DMS 273 (cell line): ENCODE results near the gene ESRRA.
A peak's percentile ranks its signal among the peaks of the same experiment; 100 is the strongest.

Source experiments
- DNase-seq: peaks from one replicate; lab custom pipeline; 2025; ENCODE audit not compliant: unreplicated experiment; lab: John Stamatoyannopoulos, UW

ESRRA gene

GRCh38 chr11:64327993-64328392 lies 22.7 kb downstream of the ESRRA start:
- no peak for DNase-seq

GRCh38 chr11:64330888-64331287 lies 25.6 kb downstream of the ESRRA start:
- DNase-seq = no peak

GRCh38 chr11:64331569-64332371 lies 26.4 kb downstream of the ESRRA start:
- DNase-seq = peak; percentile 90

DNA sequence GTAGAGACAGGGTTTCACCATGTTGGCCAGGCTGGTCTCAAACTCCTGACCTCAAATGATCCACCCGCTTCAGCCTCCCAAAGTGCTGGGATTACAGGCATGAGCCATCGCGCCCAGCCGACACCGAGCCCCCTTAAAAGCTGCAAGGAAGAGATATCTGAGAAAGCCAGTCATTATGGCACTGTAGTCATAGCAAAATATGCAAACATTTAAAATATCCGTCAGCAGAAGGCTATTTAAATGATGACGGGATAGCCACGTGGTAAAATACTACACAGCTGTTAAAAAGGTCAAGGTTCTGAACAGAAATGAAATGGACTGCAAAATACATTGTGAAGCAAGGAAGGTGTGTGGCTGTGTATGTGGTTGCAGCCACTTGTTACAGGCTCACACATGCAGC lies 28.2 kb downstream of the ESRRA start:
- no peak for DNase-seq

- peak; percentile 96 for DNase-seq
Observed at GRCh38 chr11:64334764-64335735, 29.7 kb downstream of the ESRRA start.

DNA sequence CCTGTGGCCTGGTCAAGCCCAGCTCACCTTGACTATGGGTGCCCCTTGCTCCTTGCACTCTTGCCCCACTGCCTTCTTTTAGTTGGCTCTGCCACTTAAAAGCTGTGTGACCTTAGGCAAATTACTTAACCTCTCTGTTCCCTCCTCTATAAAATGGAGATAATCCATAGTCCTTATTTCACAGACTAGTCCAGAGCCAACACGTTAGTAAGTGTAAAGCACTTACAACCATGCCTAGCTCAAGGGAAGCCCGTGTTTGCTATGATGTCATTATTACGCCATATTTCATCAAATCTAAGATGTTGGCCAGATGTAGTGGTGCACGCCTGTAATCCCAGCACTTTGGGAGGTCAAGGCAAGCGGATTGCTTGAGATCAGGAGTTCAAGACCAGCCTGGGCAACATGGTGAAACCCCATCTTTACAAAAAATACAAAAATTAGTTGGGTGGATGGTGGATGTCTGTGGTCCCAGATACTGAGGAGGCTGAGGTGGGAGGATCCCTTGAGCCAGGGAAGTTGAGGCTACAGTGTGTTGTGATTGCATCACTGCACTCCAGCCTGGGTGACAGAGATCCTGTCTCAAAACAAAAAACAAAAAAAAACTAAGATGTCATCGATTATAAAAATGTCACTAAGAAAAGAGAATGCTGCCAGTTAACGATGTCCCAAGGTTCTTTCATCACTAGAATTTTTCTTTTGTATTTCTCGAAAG lies 32.4 kb downstream of the ESRRA start:
- no peak for DNase-seq

DNA sequence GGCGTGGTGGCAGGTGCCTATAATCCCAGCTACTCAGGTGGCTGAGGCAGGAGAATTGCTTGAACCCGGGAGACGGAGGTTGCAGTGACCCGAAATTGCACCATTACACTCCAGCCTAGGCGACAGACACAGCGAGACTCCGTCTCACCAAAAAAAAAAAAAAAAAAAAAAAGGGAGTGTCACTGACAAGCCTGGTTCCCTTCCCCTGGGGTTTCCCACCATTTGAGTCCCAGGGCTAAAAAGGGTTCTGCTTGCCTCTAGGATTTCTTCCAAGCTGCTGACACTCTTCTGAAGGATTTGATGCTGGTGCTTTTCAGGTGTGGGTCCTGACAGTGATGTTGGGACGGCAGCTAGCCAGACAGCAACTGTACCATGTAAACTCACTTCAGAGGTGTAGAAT lies 33.4 kb downstream of the ESRRA start:
- DNase-seq = no peak

- DNase-seq = no peak
Observed at GRCh38 chr11:64339286-64339685, 34.0 kb downstream of the ESRRA start.

DNA sequence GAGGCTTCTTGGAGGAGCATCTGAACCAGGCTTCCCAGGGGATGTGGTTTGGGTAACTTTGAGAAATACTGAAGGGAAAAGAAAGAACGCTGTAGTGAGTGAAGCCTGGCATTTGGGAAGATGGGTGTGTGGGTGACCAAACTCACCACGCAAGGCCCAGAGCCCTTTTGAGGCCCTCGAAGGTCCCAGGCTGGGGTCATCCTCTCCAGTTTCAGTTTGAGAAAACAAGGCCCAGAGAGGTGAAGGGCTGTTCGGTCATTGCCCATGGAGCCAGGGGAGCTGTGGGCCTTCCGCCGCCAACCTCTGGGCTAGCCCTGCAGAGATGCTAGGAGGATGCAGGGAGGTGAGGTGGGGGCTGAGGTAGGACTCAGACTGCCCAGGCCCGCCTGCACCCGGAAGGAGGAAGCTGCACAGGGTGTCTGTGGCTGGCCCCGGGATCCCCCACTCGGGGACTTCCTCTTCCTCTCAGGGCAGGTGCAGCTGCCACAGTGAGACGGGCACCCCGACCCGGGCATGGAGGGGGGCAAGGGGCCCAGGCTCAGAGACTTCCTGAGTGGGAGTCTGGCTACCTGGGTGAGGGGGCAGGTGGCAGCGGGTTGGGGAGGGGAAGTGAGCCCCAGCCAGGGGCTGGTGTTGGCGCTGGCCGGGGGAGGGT lies 34.6 kb downstream of the ESRRA start, which contains the start of gene CCDC88B:
Gene CCDC88B, plus strand, starts transcription at position 451 of the 655 bp plus-strand sequence. Its CDS starts 63 bp downstream, at position 514.
- DNase-seq = no peak

DNA sequence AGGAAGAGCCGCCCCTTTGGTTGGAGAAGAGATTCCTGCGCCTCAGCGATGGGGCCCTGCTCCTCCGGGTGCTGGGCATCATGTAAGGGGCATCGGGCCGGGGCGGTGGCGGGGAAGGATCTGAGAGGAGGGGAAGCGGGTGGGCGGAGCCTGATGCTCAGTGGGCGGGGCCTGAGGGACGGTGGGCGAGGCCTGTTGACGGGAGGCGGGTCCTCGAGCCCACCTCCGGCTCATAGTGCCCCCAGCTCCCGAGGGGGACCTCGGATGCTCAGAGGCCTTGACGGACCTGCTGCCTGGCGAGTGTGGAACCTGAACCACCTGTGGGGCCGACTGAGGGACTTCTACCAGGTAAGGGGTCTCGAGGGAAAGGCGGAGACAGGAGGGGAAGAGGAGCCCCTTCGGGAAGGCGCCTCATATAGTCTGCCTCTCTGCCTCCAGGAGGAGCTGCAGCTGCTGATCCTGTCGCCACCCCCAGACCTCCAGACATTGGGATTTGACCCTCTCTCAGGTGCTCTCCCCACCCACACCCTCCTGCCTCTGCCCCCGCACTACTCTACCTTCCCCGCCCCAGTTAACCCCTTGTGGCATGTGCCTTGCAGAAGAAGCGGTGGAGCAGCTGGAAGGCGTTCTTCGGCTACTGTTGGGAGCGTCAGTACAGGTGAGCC lies 35.5 kb downstream of the ESRRA start:
- no peak for DNase-seq

DNA sequence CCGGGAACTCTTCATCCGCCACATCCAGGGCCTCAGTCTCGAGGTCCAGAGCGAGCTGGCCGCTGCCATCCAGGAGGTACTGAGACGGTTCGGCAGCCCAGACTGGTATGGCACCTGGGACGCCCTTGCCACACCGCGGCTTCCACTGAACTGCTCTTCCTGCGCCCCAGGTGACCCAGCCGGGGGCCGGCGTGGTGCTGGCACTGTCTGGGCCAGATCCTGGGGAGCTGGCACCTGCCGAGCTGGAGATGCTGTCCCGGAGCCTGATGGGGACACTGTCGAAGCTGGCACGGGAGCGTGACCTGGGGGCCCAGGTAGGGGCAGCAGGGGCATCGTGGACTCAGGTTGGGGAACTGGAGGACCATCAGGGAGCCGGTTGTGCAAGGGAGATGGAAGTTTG lies 36.1 kb downstream of the ESRRA start:
- DNase-seq = no peak

DNA sequence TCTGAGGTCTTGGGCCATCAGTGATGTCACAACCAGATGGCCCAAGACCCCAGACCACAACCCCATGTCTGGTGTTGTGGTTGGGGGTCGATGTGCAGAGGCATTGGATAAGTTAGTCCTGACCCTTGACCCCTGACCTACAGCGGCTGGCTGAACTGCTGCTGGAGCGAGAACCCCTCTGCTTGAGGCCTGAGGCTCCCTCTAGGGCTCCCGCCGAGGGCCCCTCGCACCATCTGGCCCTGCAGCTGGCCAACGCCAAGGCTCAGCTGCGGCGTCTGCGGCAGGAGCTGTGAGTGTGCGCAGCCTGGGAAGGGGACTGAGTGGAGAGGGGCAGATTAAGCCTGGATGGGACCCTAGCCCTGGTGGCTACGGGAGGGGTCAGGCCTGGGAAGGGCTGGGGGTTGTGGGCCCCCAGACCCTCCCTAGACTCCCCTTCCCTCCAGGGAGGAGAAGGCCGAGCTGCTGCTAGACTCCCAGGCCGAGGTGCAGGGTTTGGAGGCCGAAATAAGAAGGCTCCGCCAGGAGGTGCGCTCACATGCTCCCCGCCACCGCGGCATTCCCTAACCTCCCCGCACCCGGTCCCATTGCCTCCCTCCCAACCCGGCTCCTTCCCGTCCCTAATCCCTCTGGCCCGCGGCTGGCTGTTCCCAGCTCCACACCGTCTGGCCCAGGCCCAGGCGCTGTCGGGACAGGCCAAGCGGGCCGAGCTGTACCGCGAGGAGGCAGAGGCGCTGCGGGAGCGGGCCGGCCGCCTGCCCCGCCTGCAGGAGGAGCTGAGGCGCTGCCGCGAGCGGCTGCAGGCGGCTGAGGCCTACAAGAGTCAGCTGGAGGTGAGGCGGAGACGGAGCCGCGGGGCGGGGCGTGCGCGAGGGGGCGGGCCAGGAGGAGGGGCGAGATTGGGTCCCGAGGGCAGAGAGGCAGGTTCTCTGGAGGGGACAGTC lies 36.8 kb downstream of the ESRRA start:
- DNase-seq = peak; percentile 94

DNA sequence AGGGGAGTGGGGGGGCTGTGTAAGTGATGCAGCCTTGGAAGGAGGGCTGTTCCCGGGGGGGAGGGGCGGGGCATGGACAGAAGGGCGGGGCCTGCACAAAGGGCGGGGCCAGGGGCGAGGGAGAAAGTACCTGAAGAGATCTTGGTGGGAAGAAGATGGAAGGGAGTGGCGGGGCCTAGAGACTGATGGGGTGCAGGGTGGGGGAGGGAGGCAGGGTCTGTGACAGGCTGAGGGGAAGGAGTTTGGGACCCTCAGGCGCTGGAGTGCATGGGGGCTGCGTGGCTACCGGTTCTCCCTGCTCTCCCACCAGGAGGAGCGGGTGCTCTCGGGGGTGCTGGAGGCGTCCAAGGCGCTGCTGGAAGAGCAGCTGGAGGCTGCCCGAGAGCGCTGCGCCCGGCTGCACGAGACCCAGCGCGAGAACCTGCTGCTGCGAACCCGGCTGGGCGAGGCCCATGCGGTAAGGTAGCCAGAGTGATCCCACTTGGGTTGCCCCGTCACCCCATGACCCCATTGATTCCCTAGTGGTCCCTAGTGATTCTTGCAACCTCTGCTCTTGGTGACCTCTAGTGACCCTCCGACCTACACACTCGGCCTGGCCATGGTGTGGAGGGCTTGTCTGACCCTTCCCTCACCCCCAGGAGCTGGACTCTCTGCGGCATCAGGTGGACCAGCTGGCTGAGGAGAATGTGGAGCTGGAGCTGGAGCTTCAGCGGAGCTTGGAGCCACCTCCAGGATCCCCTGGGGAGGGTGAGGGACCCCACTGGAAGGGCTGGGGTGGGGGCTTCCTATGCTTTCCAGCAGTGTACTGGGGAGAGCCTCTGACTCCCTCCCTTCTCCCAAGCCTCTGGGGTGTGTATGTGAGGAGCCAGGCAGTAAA lies 37.8 kb downstream of the ESRRA start:
- peak; percentile 30 for DNase-seq

DNA sequence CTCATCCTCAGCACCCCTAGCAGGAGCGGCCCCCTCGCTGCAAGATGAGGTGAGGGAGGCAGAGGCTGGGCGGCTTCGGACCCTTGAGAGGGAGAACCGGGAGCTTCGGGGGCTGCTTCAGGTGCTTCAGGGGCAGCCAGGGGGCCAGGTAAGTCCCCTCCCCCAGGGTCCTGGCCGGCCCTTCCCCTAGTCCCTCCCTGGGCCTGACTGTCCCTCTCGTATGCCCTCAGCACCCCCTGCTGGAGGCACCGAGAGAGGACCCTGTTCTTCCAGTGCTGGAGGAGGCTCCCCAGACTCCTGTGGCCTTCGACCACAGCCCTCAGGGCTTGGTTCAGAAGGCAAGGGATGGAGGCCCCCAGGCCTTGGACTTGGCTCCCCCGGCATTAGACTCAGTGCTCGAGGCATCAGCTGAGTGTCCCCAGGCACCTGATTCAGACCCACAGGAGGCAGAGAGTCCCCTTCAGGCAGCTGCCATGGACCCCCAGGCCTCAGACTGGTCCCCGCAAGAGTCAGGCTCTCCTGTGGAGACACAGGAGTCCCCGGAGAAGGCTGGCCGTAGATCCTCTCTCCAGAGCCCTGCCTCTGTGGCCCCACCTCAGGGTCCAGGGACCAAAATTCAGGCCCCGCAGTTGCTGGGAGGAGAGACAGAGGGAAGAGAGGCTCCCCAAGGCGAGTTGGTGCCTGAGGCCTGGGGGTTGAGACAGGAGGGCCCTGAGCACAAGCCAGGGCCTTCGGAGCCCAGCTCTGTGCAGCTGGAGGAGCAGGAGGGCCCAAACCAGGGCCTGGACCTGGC lies 38.6 kb downstream of the ESRRA start:
- peak; percentile 57 for DNase-seq

DNA sequence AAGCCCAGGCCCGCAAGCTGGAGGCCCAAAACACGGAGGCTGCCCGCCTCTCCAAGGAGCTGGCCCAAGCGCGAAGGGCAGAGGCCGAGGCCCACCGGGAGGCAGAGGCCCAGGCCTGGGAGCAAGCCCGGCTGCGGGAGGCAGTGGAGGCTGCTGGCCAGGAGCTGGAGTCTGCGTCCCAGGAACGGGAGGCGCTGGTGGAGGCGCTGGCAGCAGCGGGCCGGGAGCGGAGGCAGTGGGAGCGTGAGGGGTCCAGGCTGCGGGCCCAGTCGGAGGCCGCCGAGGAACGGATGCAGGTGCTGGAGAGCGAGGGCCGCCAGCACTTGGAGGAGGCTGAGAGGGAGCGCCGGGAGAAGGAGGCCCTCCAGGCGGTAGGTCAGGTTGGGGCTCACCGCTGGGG lies 39.5 kb downstream of the ESRRA start:
- no peak for DNase-seq

DNA sequence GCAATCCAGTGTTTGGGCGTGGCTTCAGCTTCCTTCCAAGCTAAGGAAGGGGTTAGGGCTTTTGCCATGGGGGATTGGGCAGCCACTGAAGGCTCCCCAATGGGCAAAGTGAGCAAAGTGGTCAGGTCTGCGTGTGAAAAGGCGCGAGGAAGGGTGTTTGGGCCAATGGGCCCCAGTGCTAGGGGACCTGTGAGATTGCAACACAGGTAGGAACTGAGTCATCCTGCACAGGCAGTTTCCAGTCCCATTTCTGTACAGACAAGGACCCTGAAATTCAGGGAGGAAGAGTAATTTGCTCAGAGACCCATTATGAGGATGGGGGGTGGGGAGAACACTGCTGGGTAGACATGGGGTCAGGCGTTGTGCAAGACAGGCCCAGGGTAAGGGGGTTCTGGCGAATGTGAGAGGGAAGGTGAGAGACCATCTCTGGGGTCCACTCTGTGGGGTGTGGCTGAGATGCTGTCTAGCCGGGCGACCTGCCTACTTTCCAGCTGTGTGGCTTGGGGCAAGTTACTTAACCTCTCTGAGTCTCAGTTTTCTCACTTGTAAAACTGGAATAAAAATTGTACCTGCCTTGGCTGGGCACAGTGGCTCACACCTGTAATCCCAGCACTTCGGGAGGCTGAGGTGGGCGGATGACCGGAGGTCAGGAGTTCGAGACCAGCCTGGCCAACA lies 42.0 kb downstream of the ESRRA start:
- no peak for DNase-seq
